Spleen (tissue), 11 donors: ENCODE results near the gene MISP. TPM values are rescaled to one million over a fixed set of nuclear protein-coding genes. Genes with fewer than 3 reads are reported as not detected.

Experiments used
- DNase-seq: peaks from one replicate; pipeline ENCODE4 v3.0.0-alpha.2; 2020
- H3K27ac ChIP-seq, 8 donors: fragments of 200-600 bp; sonication (generic) in 7 of 8; 1 replicate in 4 of 8; 2 replicates in 4 of 8; pipeline versions ENCODE4 v1.5.0 to v1.8.0; 2016 to 2021; ENCODE audit warnings: inconsistent platforms in 4 of 8, mild to moderate bottlenecking in 4 of 8, moderate library complexity in 1 of 8
- H3K27me3 ChIP-seq, 7 donors: fragments of 200-600 bp; sonication (generic) in 6 of 7; replicated peaks in 1 of 7; 1 replicate in 4 of 7; 2 replicates in 3 of 7; pipeline versions ENCODE4 v1.5.0 to v1.8.0; 2016 to 2021; ENCODE audit warnings: inconsistent platforms in 3 of 7, mild to moderate bottlenecking in 1 of 7
- H3K36me3 ChIP-seq, 6 donors: fragments of 200-600 bp; sonication (generic) in 5 of 6; 1 replicate in 4 of 6; 2 replicates in 2 of 6; pipeline versions ENCODE4 v1.5.0 to v1.8.0; 2016 to 2021; ENCODE audit warnings: inconsistent platforms in 2 of 6
- H3K4me1 ChIP-seq, 6 donors: fragments of 200-600 bp; sonication (generic) in 5 of 6; 1 replicate in 3 of 6; 2 replicates in 3 of 6; pipeline versions ENCODE4 v1.5.0 to v1.8.0; 2016 to 2021; ENCODE audit warnings: inconsistent platforms in 3 of 6
- H3K4me3 ChIP-seq, 8 donors: fragments of 200-600 bp; sonication (generic) in 7 of 8; 1 replicate in 4 of 8; 2 replicates in 4 of 8; pipeline versions ENCODE4 v1.5.0 to v1.8.0; 2016 to 2021; ENCODE audit warnings: inconsistent platforms in 4 of 8, mild to moderate bottlenecking in 4 of 8, moderate library complexity in 2 of 8
- H3K9me3 ChIP-seq, 8 donors: fragments of 200-600 bp; sonication (generic) in 7 of 8; 1 replicate in 4 of 8; 2 replicates in 4 of 8; pipeline versions ENCODE4 v1.5.0 to v1.8.0; 2016 to 2021; ENCODE audit warnings: inconsistent platforms in 4 of 8
- CTCF ChIP-seq, 11 experiments: fragments of 200-600 bp in 7 of 11; fragments of 450-650 bp in 4 of 11; sonication (generic) in 4 of 11; IDR thresholded peaks in 8 of 11; conservative IDR thresholded peaks in 3 of 11; 1 replicate in 7 of 11; 2 replicates in 4 of 11; pipeline versions ENCODE4 v1.4.0 to v1.8.0; 2016 to 2021; ENCODE audit warnings: antibody characterized with exemption in 11 of 11, inconsistent platforms in 4 of 11, mild to moderate bottlenecking in 1 of 11
- POLR2A ChIP-seq, 3 donors: fragments of 450-650 bp; IDR thresholded peaks; one replicate each; pipeline ENCODE4 v1.5.1; 2017; ENCODE audit warnings: antibody characterized with exemption in 3 of 3, mild to moderate bottlenecking in 1 of 3
- POLR2AphosphoS5 ChIP-seq, 3 donors: sonication (generic); formaldehyde crosslinking; IDR thresholded peaks; one replicate each; pipeline ENCODE4 v1.5.1; 2017; ENCODE audit warnings: antibody characterized with exemption in 3 of 3
- WGBS, 5 donors: extraction: QIAGEN DNeasy Blood & Tissue Kit in 3 of 5; methylation state at CpG; one replicate each; pipeline versions ENCODE4 v1.1.5 to v1.1.7; 2013 to 2018; 5-methylcytosine and 5-hydroxymethylcytosine counted together
- intact Hi-C: fragments of 100-400 bp; cut with DNase I; formaldehyde crosslinking; loops from one replicate; pipeline ENCODE4 v1.15.0; 2023; ENCODE audit warnings: low total_unique reads
- polyA plus RNA-seq, 3 donors: library from polyadenylated mRNA; stranded (reverse); fragments of 200-250 nt; gene quantifications; one replicate each; pipeline ENCODE4 v1.2.1, GENCODE V29; 2013
- total RNA-seq, 7 donors: library from RNA; depleted of rRNA in 3 of 7; stranded (reverse); fragments of >200 nt in 3 of 7; fragmentation: NEBNext Ultra II Directional in 4 of 7; extraction: Animal tissue kit (Norgen Biotek cat#: 25700) in 4 of 7; gene quantifications; one replicate each; pipeline versions ENCODE4 v1.1.0 to v1.2.1, GENCODE V29; 2016 to 2021
- donor health status: healthy with polysubstance abuse.
- donor health status: DM: no; HTN: no; CAD: no; lungs with moderate emphysema.
- donor health status: DM: no; HTN: no; CAD: no.
- donor health status: Bipolar disorder and iron deficiency.
- donor health status: healthy.
- donor health status: DM: no; HTN: no; CAD: no.
- donor health status: DM: yes; HTN: yes; CAD: no.

Gene MISP
- total and polyA plus RNA-seq, 10 donors = 0.13 TPM; not detected in 9

- intact Hi-C loops = loop anchor here (10.0 kb wide), 2 partner anchors 143 to 203 kb away; partner anchors contain the start of genes ARID3A and WDR18
- Histone ChIP-seq H3K4me3 (peak overlapping the region in 1 of 8 donors; percentile 21), H3K9me3 (no peaks in the 10 kb centered on the region), H3K36me3 (no peaks in the 10 kb centered on the region), H3K27ac (peak overlapping the region in 4 of 8 donors; percentile 51 to 68 (median 65)), H3K4me1 (peaks cover 0 to 34% (median 18%) of the 10 kb centered on the region in 6 donors), H3K27me3 (peaks cover 0 to 8% (median 0%) of the 10 kb centered on the region in 7 donors)
- no peak for DNase-seq
- WGBS, 5 donors = 89 to 93% (median 93%) methylated on average over 17 to 19 of the region's 19 CpGs
- no peak for TF ChIP-seq POLR2AphosphoS5 (IDR thresholded peaks at IDR 0.05)
- TF ChIP-seq POLR2A (IDR thresholded peaks at IDR 0.05) = no peak
- no peak for TF ChIP-seq CTCF (IDR thresholded peaks at IDR 0.05 in 8 of 11, conservative IDR thresholded peaks at IDR 0.05 in 3 of 11)
These were observed 30.9 kb downstream of the MISP start for GRCh38 chr19:781800-782184.

- Histone ChIP-seq H3K27me3 (peaks cover 0 to 8% (median 0%) of the 10 kb centered on the region in 7 donors), H3K4me1 (peaks cover 0 to 36% (median 19%) of the 10 kb centered on the region in 6 donors), H3K9me3 (no peaks in the 10 kb centered on the region), H3K36me3 (no peaks in the 10 kb centered on the region), H3K4me3 (peak overlapping the region in 2 of 8 donors; percentile 3 to 21), H3K27ac (peak overlapping the region; percentile 13 to 68 (median 57))
- TF ChIP-seq CTCF (IDR thresholded peaks at IDR 0.05 in 8 of 11, conservative IDR thresholded peaks at IDR 0.05 in 3 of 11) (no peak), POLR2A (IDR thresholded peaks at IDR 0.05) (no peak), POLR2AphosphoS5 (IDR thresholded peaks at IDR 0.05) (peak in 1 of 3 donors; percentile 13)
- 44 to 76% (median 68%) methylated on average over 27 to 29 of the region's 29 CpGs for WGBS, 5 donors
- intact Hi-C loops = loop anchor here (10.0 kb wide), 2 partner anchors 142 to 202 kb away; partner anchors contain the start of genes ARID3A and WDR18
- no peak for DNase-seq
These were observed 31.4 kb downstream of the MISP start for GRCh38 chr19:782185-782877.

- Histone ChIP-seq H3K27ac (peak overlapping the region in 7 of 8 donors; percentile 27 to 68 (median 63)), H3K9me3 (no peaks in the 10 kb centered on the region), H3K4me1 (peaks cover 0 to 43% (median 22%) of the 10 kb centered on the region in 6 donors), H3K4me3 (peak overlapping the region in 1 of 8 donors; percentile 10), H3K27me3 (peaks cover 0 to 8% (median 0%) of the 10 kb centered on the region in 7 donors), H3K36me3 (no peaks in the 10 kb centered on the region)
- DNase-seq = no peak
- 54 to 67% (median 58%) methylated on average over 30 of the region's 30 CpGs for WGBS, 5 donors
- intact Hi-C loops = loop anchor here (10.0 kb wide), 2 partner anchors 142 to 202 kb away; partner anchors contain the start of genes ARID3A and WDR18
- TF ChIP-seq POLR2AphosphoS5 (IDR thresholded peaks at IDR 0.05) (peak in 1 of 3 donors; percentile 53), POLR2A (IDR thresholded peaks at IDR 0.05) (no peak)
These were observed 32.2 kb downstream of the MISP start for GRCh38 chr19:782878-783668.

- Histone ChIP-seq H3K27ac (peak overlapping the region in 2 of 8 donors; percentile 22 to 68), H3K27me3 (peaks cover 0 to 8% (median 0%) of the 10 kb centered on the region in 7 donors), H3K9me3 (no peaks in the 10 kb centered on the region), H3K4me3 (no peak overlapping the region), H3K36me3 (no peaks in the 10 kb centered on the region), H3K4me1 (peaks cover 1 to 53% (median 35%) of the 10 kb centered on the region in 6 donors)
- DNase-seq = no peak
- 78 to 92% (median 84%) methylated on average over 13 of the region's 13 CpGs for WGBS, 5 donors
- intact Hi-C loops = loop anchor here (10.0 kb wide), 2 partner anchors 140 to 200 kb away; partner anchors contain the start of genes ARID3A and WDR18
- TF ChIP-seq CTCF (IDR thresholded peaks at IDR 0.05 in 8 of 11, conservative IDR thresholded peaks at IDR 0.05 in 3 of 11) (no peak), POLR2A (IDR thresholded peaks at IDR 0.05) (no peak), POLR2AphosphoS5 (IDR thresholded peaks at IDR 0.05) (no peak)
These were observed 33.6 kb downstream of the MISP start for GRCh38 chr19:784541-784940.
